ENCODE results near the gene FRYL. TPM values are rescaled to one million over a fixed set of nuclear protein-coding genes. Genes with fewer than 3 reads are reported as not detected.
"Not testable (repeated sequence)": the region's sequence is repeated elsewhere in the genome, so short reads cannot be mapped to it uniquely, and the experiment has no call there.

Gene FRYL
- polyA plus RNA-seq, 1 donor, result 45.7 TPM

DNA sequence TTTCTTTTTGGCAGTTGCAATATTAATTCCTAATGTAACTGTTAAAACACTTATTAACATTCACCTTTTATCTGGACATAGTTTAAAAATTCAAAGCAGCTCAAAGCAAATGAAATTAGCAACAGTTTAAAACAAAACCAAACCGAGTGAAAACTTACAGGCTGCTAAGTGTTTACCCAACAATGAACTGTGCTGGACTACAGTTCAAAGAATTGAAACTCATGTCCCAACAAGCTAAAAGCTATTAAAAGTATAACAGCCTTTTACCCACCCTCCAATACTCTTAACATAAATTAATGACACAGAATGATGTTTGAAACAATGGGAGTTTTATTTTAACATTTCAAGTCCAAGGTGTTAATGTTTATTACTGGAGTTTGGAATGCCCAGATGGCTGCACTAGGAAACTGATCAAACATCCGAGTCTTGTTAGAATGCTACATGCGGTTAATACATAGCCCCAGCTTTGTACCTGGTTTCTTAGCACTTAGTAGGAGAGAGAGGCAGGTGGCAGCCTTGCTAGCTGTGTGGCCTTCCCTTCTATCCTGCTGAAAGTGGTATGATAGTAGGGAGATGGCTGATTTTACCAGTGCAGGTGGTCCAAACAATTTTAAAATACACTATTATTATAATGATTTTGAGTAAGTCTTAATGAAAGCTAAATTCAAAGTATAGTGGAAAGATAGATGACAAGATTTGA is 21.1 kb upstream of the FRYL start:
- Histone ChIP-seq H3K27ac (ENCODE audit: low read length) (no peak overlapping the region), H3K4me3 (ENCODE audit: low read length) (no peak overlapping the region), H3K27me3 (ENCODE audit: control insufficient read depth, insufficient read depth, low read length) (no peaks in the 10 kb centered on the region), H3K9me3 (ENCODE audit: control insufficient read depth, low read depth, low read length) (no peaks in the 10 kb centered on the region), H3K36me3 (ENCODE audit: control insufficient read depth, insufficient read depth, low read length) (no peaks in the 10 kb centered on the region), H3K4me1 (ENCODE audit: control insufficient read depth, insufficient read depth, low read length) (no peaks in the 10 kb centered on the region)
- 0% methylated on average over 1 of the region's 3 CpGs for WGBS (ENCODE audit: insufficient coverage, low lambda C conversion rate)
- DNase-seq, result no peak

DNA sequence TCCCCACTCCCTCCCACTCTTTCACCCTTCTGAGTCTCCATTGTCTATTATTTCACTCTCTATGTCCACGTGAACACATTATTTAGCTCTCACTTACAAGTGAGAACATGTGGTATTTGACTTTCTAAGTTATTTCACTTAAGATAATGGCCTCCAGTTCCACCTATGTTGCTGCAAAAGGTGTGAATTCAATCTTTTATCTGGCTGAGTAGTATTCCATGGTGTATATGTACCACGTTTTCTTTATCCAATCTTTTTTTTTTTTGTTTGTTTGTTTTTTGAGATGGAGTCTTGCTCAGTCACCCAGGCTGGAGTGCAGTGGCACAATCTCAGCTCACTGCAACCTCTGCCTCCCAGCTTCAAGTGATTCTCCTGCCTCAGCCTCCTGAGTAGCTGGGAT is 20.1 kb upstream of the FRYL start:
- H3K27me3 ChIP-seq (ENCODE audit: control insufficient read depth, insufficient read depth, low read length); H3K9me3 ChIP-seq (ENCODE audit: control insufficient read depth, low read depth, low read length); H3K27ac ChIP-seq (ENCODE audit: low read length); H3K36me3 ChIP-seq (ENCODE audit: control insufficient read depth, insufficient read depth, low read length); H3K4me1 ChIP-seq (ENCODE audit: control insufficient read depth, insufficient read depth, low read length); H3K4me3 ChIP-seq (ENCODE audit: low read length); DNase-seq: not testable (repeated sequence)
- no CpG with 5 or more reads among the region's 2 CpGs for WGBS (ENCODE audit: insufficient coverage, low lambda C conversion rate)

DNA sequence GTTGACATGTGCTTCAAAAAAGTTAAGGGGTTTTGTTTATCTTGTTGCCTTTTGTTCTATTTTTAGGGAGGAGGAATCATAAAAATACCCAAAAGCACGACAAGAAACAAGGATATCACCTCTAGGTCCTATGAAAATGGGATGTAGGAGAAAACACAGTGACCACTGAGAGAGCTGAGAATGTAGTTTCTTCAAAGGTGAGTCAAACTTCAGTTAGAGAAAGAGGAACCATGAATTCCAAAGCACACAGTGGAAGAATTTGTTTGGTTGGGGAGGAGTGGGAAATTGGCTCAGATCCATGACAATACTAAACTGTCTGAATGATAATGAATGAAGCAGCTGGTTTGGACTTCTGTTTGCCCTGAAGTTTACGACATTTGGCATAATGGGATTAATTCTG is 19.1 kb upstream of the FRYL start:
- Histone ChIP-seq H3K27me3 (ENCODE audit: control insufficient read depth, insufficient read depth, low read length) (no peaks in the 10 kb centered on the region), H3K27ac (ENCODE audit: low read length) (no peak overlapping the region), H3K9me3 (ENCODE audit: control insufficient read depth, low read depth, low read length) (no peaks in the 10 kb centered on the region), H3K4me1 (ENCODE audit: control insufficient read depth, insufficient read depth, low read length) (no peaks in the 10 kb centered on the region), H3K4me3 (ENCODE audit: low read length) (no peak overlapping the region), H3K36me3 (ENCODE audit: control insufficient read depth, insufficient read depth, low read length) (no peaks in the 10 kb centered on the region)
- DNase-seq, result no peak
- 40% methylated on average over 1 of the region's 2 CpGs for WGBS (ENCODE audit: insufficient coverage, low lambda C conversion rate)

DNA sequence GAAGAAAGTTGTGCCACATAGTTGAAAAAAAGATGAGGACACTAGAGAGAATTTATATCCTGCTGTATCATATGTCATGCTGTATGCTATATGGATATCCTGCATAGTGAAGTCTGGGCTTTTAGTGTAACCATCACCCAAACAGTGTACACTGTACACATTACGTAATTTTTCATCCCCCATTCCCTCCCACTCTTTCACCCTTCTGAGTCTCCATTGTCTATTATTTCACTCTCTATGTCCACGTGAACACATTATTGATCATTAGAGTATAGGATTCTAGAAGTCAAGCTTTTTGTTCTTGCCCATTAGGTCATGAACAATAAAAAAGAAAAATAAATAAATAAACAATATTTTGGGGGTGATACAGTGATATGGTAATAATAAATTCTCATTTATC is 18.0 kb upstream of the FRYL start:
- Histone ChIP-seq H3K27ac (ENCODE audit: low read length) (no peak overlapping the region), H3K27me3 (ENCODE audit: control insufficient read depth, insufficient read depth, low read length) (no peaks in the 10 kb centered on the region), H3K4me1 (ENCODE audit: control insufficient read depth, insufficient read depth, low read length) (no peaks in the 10 kb centered on the region), H3K4me3 (ENCODE audit: low read length) (no peak overlapping the region), H3K9me3 (ENCODE audit: control insufficient read depth, low read depth, low read length) (no peaks in the 10 kb centered on the region), H3K36me3 (ENCODE audit: control insufficient read depth, insufficient read depth, low read length) (no peaks in the 10 kb centered on the region)
- WGBS (ENCODE audit: insufficient coverage, low lambda C conversion rate), result 80% methylated on average over 1 of the region's 2 CpGs
- no peak for DNase-seq

DNA sequence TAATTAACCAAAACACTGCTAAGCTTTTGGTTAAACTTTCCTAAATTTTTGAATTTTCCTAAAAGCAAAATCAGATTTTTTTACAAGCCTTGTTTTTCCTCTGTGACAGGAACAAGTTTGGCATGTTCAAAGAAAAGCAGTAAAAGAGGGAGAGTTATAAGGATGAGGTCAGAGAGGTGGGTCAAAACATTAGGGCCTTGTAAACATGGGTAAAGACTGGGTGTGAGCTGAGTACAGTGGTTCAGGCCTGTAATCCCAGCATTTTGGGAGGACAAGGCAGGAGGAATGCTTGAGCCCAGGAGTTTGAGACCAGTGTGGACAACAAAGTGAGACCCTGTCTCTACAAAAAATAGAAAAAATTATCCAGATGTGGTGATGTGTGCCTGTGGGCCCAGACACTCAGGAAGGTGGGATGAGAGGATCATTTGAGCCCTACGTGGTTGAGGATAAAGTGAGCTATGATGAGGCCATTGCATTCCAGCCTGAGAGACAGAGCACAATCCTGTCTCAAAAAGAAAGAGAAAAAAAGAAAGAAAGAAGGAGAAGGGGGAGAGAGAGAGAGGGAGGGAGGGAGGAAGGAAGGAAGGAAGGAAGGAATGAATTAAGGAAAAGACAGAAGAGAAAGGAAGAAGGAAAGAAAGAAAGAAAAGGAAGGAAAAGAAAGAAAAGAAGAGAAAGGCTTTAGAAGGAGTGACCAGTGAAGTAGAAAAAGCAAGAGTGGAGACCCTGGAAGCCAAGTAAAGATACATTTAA is 17.0 kb upstream of the FRYL start:
- WGBS (ENCODE audit: insufficient coverage, low lambda C conversion rate), result no CpG with 5 or more reads among the region's 1 CpG
- Histone ChIP-seq H3K27ac (ENCODE audit: low read length) (no peak overlapping the region), H3K4me1 (ENCODE audit: control insufficient read depth, insufficient read depth, low read length) (no peaks in the 10 kb centered on the region), H3K4me3 (ENCODE audit: low read length) (no peak overlapping the region), H3K9me3 (ENCODE audit: control insufficient read depth, low read depth, low read length) (no peaks in the 10 kb centered on the region), H3K36me3 (ENCODE audit: control insufficient read depth, insufficient read depth, low read length) (no peaks in the 10 kb centered on the region), H3K27me3 (ENCODE audit: control insufficient read depth, insufficient read depth, low read length) (no peaks in the 10 kb centered on the region)
- no peak for DNase-seq

DNA sequence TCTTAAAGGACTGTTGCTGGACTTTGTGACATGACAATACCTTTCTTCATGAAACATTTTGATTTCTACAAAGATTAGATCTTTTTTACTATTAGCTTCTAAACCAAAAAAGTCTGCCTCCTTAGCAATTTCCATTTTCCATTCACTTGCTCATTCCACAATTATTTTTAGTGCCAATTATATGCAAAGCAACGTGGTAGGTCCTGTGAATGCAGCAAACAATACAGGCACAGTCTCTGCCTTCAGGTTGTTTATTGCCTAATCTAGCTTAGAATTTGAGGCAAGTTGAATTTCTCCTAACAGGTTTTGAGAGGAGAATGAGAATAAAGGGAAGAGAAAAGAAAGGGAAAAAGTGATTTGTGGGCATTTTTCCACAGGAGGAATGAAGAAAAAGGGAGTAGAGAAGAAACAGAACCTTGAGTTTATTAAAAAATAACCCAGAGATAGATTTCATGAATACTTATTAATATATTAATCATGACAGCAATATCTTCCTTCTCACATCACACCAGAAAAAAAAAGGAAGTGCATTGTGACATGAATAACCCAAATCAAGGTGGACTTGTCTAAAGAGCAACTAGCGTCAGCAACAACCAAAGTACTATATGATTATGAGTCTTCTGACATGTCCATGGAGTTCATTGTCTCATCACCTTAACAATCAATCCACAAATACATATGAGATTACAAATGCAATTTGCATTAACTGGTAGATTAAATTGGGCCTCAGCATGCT is 16.3 kb upstream of the FRYL start:
- Histone ChIP-seq H3K9me3 (ENCODE audit: control insufficient read depth, low read depth, low read length) (no peaks in the 10 kb centered on the region), H3K27me3 (ENCODE audit: control insufficient read depth, insufficient read depth, low read length) (no peaks in the 10 kb centered on the region), H3K36me3 (ENCODE audit: control insufficient read depth, insufficient read depth, low read length) (no peaks in the 10 kb centered on the region), H3K4me1 (ENCODE audit: control insufficient read depth, insufficient read depth, low read length) (no peaks in the 10 kb centered on the region), H3K27ac (ENCODE audit: low read length) (no peak overlapping the region), H3K4me3 (ENCODE audit: low read length) (no peak overlapping the region)
- 86% methylated on average over 1 of the region's 2 CpGs for WGBS (ENCODE audit: insufficient coverage, low lambda C conversion rate)
- DNase-seq, result no peak

DNA sequence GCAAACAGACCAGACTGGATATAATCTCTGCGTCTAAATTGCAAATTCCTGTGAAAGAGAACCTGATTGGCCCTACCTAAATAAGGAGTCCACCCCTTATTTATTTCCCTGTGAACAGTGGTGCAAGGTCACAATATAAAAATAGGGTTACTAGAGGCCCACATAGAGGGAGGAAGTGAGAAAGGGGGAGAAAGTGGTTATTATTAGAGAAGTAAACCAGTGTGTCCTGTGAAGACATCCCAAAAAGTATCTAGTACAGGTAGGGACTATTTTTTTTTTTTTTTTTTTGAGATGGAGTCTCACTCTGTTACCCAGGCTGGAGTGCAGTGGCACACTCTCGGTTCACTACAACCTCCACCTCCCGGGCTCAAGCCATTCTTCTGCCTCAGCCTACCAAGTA is 15.0 kb upstream of the FRYL start:
- no peaks in the 10 kb centered on the region for H3K36me3 ChIP-seq (ENCODE audit: control insufficient read depth, insufficient read depth, low read length)
- DNase-seq, result no peak
- no peak overlapping the region for H3K27ac ChIP-seq (ENCODE audit: low read length)
- WGBS (ENCODE audit: insufficient coverage, low lambda C conversion rate), result no CpG with 5 or more reads among the region's 3 CpGs
- H3K4me1 ChIP-seq (ENCODE audit: control insufficient read depth, insufficient read depth, low read length), result no peaks in the 10 kb centered on the region
- no peaks in the 10 kb centered on the region for H3K9me3 ChIP-seq (ENCODE audit: control insufficient read depth, low read depth, low read length)
- no peak overlapping the region for H3K4me3 ChIP-seq (ENCODE audit: low read length)
- H3K27me3 ChIP-seq (ENCODE audit: control insufficient read depth, insufficient read depth, low read length), result no peaks in the 10 kb centered on the region

DNA sequence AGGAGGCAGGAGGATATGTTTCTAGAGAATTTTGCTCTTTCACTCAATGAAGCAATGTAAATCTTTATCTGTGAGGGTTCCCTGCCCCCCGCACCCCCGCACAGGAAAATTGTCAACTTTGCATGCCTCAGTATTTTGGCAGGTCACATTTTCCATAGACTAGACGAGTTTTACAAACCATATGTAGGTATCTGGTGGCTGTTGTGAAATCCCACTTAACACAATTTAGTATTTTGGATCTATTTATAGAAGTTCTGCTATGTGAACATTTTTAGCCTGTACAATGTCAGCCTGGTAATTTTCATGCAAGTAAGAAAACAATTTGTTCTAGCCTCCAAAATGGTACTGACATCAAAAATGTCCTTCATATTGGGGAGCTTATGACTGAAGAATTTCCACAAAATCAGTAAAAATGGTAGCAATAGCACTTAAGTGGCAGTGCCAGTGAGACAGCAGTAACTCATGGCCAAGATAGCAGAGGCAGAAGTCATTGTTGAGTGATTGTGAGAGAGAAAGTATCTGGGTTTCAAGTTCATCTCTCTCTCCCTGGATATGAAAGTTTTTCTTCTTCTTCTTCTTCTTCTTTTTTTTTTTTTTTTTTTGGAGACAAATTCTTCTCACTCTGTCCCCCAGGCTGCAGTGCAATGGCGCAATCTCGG is 12.4 kb upstream of the FRYL start:
- Histone ChIP-seq H3K36me3 (ENCODE audit: control insufficient read depth, insufficient read depth, low read length) (no peaks in the 10 kb centered on the region), H3K4me1 (ENCODE audit: control insufficient read depth, insufficient read depth, low read length) (no peaks in the 10 kb centered on the region), H3K4me3 (ENCODE audit: low read length) (no peak overlapping the region), H3K9me3 (ENCODE audit: control insufficient read depth, low read depth, low read length) (no peaks in the 10 kb centered on the region), H3K27ac (ENCODE audit: low read length) (no peak overlapping the region), H3K27me3 (ENCODE audit: control insufficient read depth, insufficient read depth, low read length) (no peaks in the 10 kb centered on the region)
- no peak for DNase-seq
- WGBS (ENCODE audit: insufficient coverage, low lambda C conversion rate), result no CpG with 5 or more reads among the region's 5 CpGs

DNA sequence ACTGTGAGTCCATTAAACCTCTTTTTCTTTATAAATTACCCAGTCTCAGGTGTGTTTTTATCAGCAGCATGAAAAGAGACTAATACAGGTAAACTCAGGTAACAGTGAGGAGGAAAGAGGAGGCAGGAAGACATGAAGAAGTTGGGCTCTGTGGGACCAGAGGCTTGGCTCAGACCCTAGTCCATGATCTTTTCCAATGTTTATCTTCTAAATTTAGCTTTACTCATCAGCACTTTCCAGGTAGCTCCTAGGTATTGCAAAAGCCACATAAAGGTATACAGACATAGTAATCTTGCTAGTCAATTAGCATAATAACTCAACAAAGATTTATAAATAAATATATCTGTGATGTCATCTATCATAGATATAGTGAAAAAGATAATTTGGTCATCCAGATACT is 11.2 kb upstream of the FRYL start:
- Histone ChIP-seq H3K9me3 (ENCODE audit: control insufficient read depth, low read depth, low read length) (no peaks in the 10 kb centered on the region), H3K4me1 (ENCODE audit: control insufficient read depth, insufficient read depth, low read length) (no peaks in the 10 kb centered on the region), H3K4me3 (ENCODE audit: low read length) (no peak overlapping the region), H3K27ac (ENCODE audit: low read length) (no peak overlapping the region), H3K36me3 (ENCODE audit: control insufficient read depth, insufficient read depth, low read length) (no peaks in the 10 kb centered on the region), H3K27me3 (ENCODE audit: control insufficient read depth, insufficient read depth, low read length) (no peaks in the 10 kb centered on the region)
- DNase-seq, result no peak

DNA sequence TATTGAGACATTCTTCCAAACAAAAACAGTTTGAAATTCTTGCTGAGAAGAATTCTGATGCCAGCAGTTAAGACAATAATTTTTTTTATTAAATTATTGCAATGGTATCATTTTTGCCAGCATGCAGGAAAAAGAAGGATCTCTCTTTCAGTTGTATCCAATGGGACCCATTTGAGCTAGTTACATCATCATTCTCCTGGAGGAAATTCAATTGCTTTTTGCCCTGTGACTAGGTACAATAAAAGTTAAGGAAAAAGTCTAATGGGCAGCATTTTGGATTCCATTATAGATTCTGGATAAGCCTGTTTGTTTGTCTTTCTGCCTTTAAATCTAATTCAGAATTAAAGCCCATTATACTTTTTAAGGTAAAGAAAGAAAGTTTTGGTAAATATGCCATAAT is 10.5 kb upstream of the FRYL start:
- no peak for DNase-seq
- no peaks in the 10 kb centered on the region for H3K9me3 ChIP-seq (ENCODE audit: control insufficient read depth, low read depth, low read length)
- H3K27me3 ChIP-seq (ENCODE audit: control insufficient read depth, insufficient read depth, low read length), result no peaks in the 10 kb centered on the region
- H3K4me3 ChIP-seq (ENCODE audit: low read length), result no peak overlapping the region
- H3K36me3 ChIP-seq (ENCODE audit: control insufficient read depth, insufficient read depth, low read length), result no peaks in the 10 kb centered on the region
- no peaks in the 10 kb centered on the region for H3K4me1 ChIP-seq (ENCODE audit: control insufficient read depth, insufficient read depth, low read length)
- H3K27ac ChIP-seq (ENCODE audit: low read length), result no peak overlapping the region

Data from large intestine (tissue), 3 donors.